ENCODE measurements around the gene PPP1R13B.

DNA sequence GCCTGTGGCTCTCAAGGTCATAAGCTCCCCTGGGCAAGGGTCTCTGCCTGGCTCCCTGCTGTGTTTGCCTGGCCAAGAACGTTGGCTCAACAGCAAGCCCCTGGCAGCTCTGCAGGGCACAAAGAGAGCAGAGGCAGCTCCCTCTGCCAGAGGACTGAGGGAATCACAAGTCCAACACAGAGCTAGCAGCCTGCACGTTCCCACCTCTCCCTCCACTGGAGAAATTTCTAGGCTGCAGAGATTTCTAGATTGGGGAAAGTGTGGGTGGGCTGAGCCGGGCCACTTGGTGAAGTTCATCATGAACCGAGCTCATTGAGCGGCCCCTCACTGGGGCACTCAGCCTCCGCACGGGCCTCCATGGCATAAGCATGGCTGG, 111.9 kb downstream of the PPP1R13B start:
- TF ChIP-seq, protein P1, sequence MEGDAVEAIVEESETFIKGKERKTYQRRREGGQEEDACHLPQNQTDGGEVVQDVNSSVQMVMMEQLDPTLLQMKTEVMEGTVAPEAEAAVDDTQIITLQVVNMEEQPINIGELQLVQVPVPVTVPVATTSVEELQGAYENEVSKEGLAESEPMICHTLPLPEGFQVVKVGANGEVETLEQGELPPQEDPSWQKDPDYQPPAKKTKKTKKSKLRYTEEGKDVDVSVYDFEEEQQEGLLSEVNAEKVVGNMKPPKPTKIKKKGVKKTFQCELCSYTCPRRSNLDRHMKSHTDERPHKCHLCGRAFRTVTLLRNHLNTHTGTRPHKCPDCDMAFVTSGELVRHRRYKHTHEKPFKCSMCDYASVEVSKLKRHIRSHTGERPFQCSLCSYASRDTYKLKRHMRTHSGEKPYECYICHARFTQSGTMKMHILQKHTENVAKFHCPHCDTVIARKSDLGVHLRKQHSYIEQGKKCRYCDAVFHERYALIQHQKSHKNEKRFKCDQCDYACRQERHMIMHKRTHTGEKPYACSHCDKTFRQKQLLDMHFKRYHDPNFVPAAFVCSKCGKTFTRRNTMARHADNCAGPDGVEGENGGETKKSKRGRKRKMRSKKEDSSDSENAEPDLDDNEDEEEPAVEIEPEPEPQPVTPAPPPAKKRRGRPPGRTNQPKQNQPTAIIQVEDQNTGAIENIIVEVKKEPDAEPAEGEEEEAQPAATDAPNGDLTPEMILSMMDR (IDR thresholded peaks at IDR 0.05; ENCODE audit: low read depth, low read length) = no peak
- TF ChIP-seq EZH2phosphoT487 (IDR thresholded peaks at IDR 0.05; ENCODE audit: low read depth) = no peak

All from OCI-LY3 (cell line).